ENCODE results near the gene FBXW12.

- TF ChIP-seq CTCF (IDR thresholded peaks at IDR 0.05) (no peak), POLR2A (IDR thresholded peaks at IDR 0.05) (no peak)
Measured at GRCh38 chr3:48414376-48415250, 42.6 kb downstream of the FBXW12 start.
